ENCODE data around the gene CGB2.

Gene CGB2

GRCh38 chr19:49067554-49067953, 35.9 kb downstream of the CGB2 start:
- no peak for DNase-seq (ENCODE audit: low spot score)

- no peak for DNase-seq (ENCODE audit: low spot score)
Observed at GRCh38 chr19:49069026-49069425, 37.3 kb downstream of the CGB2 start.

GRCh38 chr19:49070416-49070815, 38.7 kb downstream of the CGB2 start:
- DNase-seq (ENCODE audit: low spot score) = no peak

GRCh38 chr19:49071860-49072547, 40.3 kb downstream of the CGB2 start:
- peak; percentile 89 for DNase-seq (ENCODE audit: low spot score)

- DNase-seq (ENCODE audit: low spot score) = no peak
Observed at GRCh38 chr19:49073514-49074378, 42.1 kb downstream of the CGB2 start.

- peak; percentile 64 for DNase-seq (ENCODE audit: low spot score)
Observed at GRCh38 chr19:49074869-49075268, 43.2 kb downstream of the CGB2 start.

- no peak for DNase-seq (ENCODE audit: low spot score)
Observed at GRCh38 chr19:49080392-49080791, 48.7 kb downstream of the CGB2 start.

GRCh38 chr19:49081273-49081672, 49.6 kb downstream of the CGB2 start:
- no peak for DNase-seq (ENCODE audit: low spot score)
